Ovary (tissue), 9 donors: Measurements from ENCODE around the gene PCBP3. TPM values are rescaled to one million over a fixed set of nuclear protein-coding genes. Genes with fewer than 3 reads are reported as not detected.
A peak's percentile ranks its signal among the peaks of the same experiment; 100 is the strongest.

Source experiments
- DNase-seq, 5 donors: peaks; one replicate each; pipeline ENCODE4 v3.0.0-alpha.2; 2019 to 2020
- H3K27ac ChIP-seq, 2 donors: fragments of 200-600 bp; one replicate each; pipeline versions ENCODE4 v1.5.1 to v1.8.0; 2019 to 2022
- H3K27me3 ChIP-seq: fragments of 200-600 bp; one replicate; pipeline ENCODE4 v1.8.0; 2022
- H3K36me3 ChIP-seq: fragments of 200-600 bp; sonication (generic); one replicate; pipeline ENCODE4 v1.5.1; 2019
- H3K4me1 ChIP-seq: one replicate; pipeline ENCODE4 v1.8.1; 2013; ENCODE audit warnings: mild to moderate bottlenecking, moderate library complexity; ENCODE audit not compliant: insufficient read depth
- H3K4me3 ChIP-seq: fragments of 200-600 bp; sonication (generic); one replicate; pipeline ENCODE4 v1.5.1; 2017
- H3K9me3 ChIP-seq, 2 donors: fragments of 200-600 bp in 1 of 2; sonication (generic) in 1 of 2; one replicate each; pipeline versions ENCODE4 v1.5.1 to v1.8.1; 2013 to 2019; ENCODE audit warnings: mild to moderate bottlenecking in 1 of 2, moderate library complexity in 1 of 2
- CTCF ChIP-seq, 3 donors: fragments of 450-650 bp in 2 of 3; fragments of 200-600 bp in 1 of 3; IDR thresholded peaks; one replicate each; pipeline versions ENCODE4 v1.5.1 to v1.8.0; 2016 to 2022; ENCODE audit warnings: antibody characterized with exemption in 3 of 3, mild to moderate bottlenecking in 1 of 3
- EP300 ChIP-seq: sonication (generic); formaldehyde crosslinking; IDR thresholded peaks from one replicate; pipeline ENCODE4 v1.6.1; 2017; ENCODE audit warnings: antibody characterized with exemption
- POLR2A ChIP-seq: fragments of 450-650 bp; IDR thresholded peaks from one replicate; pipeline ENCODE4 v1.6.1; 2017; ENCODE audit warnings: antibody characterized with exemption, mild to moderate bottlenecking, moderate library complexity
- WGBS, 3 donors: extraction: QIAGEN DNeasy Blood & Tissue Kit in 1 of 3; methylation state at CpG; one replicate each; pipeline versions ENCODE4 v1.1.5 to v1.1.7; 2013 to 2017; 5-methylcytosine and 5-hydroxymethylcytosine counted together
- intact Hi-C, 4 donors: fragments of 100-400 bp; cut with DNase I; formaldehyde crosslinking; loops; one replicate each; pipeline versions ENCODE4 v1.11.0 to v1.15.1; 2022 to 2023
- polyA plus RNA-seq, 2 donors: library from polyadenylated mRNA; stranded (reverse); fragments of 200-250 nt in 1 of 2; fragments of 350-450 nt in 1 of 2; fragmentation: Illumina TruSeq in 1 of 2; extraction: RNeasy Lipid Tissue Mini Kit (QIAGEN cat#74804) in 1 of 2; gene quantifications; one replicate each; pipeline ENCODE4 v1.2.3, GENCODE V29; 2013 to 2014
- total RNA-seq, 7 donors: library from RNA; depleted of rRNA in 2 of 7; stranded (reverse); fragments of >200 nt in 2 of 7; fragmentation: NEBNext Ultra II Directional in 3 of 7; extraction: Animal tissue kit (Norgen Biotek cat#: 25700) in 3 of 7; gene quantifications; one replicate each; pipeline versions ENCODE4 v1.1.0 to v1.2.4, GENCODE V29; 2016 to 2023
- donor health status: DM: no; HTN: no; CAD: no; lungs with moderate emphysema.
- donor health status: DM: no; HTN: no; CAD: no.
- donor health status: Bipolar disorder and iron deficiency.
- donor health status: DM: yes; HTN: yes; CAD: no.
- donor health status: DM: no; HTN: no; CAD: no.
- donor health status: DM: yes; HTN: yes; CAD: no.

The PCBP3 gene
- total and polyA plus RNA-seq, 9 donors: 2.4 to 10.1 (median 5.4) TPM

- no peaks in the 10 kb centered on the region for H3K36me3 ChIP-seq
- DNase-seq: peak in 1 of 5 donors; percentile 1
- no peak overlapping the region for H3K4me3 ChIP-seq
- H3K4me1 ChIP-seq: no peaks in the 10 kb centered on the region
- 87 to 96% (median 95%) methylated on average over 19 of the region's 19 CpGs for WGBS, 3 donors
- no peaks in the 10 kb centered on the region for H3K9me3 ChIP-seq
- H3K27ac ChIP-seq: no peak overlapping the region
- intact Hi-C loops: no loop called here
- TF ChIP-seq EP300: no peak
- TF ChIP-seq POLR2A: no peak
- no peak for TF ChIP-seq CTCF (IDR thresholded peaks at IDR 0.05)
- no peaks in the 10 kb centered on the region for H3K27me3 ChIP-seq
Measured at GRCh38 chr21:45902292-45902995, 258.9 kb downstream of the PCBP3 start.

- TF ChIP-seq POLR2A: no peak
- TF ChIP-seq CTCF (IDR thresholded peaks at IDR 0.05): no peak
- no peak for TF ChIP-seq EP300
- Histone ChIP-seq H3K9me3 (no peaks in the 10 kb centered on the region), H3K36me3 (no peaks in the 10 kb centered on the region), H3K27ac (no peak overlapping the region), H3K27me3 (no peaks in the 10 kb centered on the region), H3K4me3 (no peak overlapping the region), H3K4me1 (no peaks in the 10 kb centered on the region)
- WGBS, 3 donors: 87 to 96% (median 94%) methylated on average over 12 of the region's 12 CpGs
- intact Hi-C loops: no loop called here
- no peak for DNase-seq
Measured at GRCh38 chr21:45905196-45905595, 261.7 kb downstream of the PCBP3 start.

- Histone ChIP-seq H3K27ac (no peak overlapping the region), H3K9me3 (no peaks in the 10 kb centered on the region), H3K4me1 (no peaks in the 10 kb centered on the region), H3K27me3 (no peaks in the 10 kb centered on the region), H3K4me3 (no peak overlapping the region), H3K36me3 (no peaks in the 10 kb centered on the region)
- 91 to 93% (median 93%) methylated on average over 19 of the region's 19 CpGs for WGBS, 3 donors
- no peak for TF ChIP-seq CTCF (IDR thresholded peaks at IDR 0.05)
- TF ChIP-seq EP300: no peak
- TF ChIP-seq POLR2A: no peak
- peak in 1 of 5 donors; percentile 15 for DNase-seq
- intact Hi-C loops: no loop called here
Measured at GRCh38 chr21:45906196-45906805, 262.8 kb downstream of the PCBP3 start.

GRCh38 chr21:45906859-45907258, 263.3 kb downstream of the PCBP3 start:
- intact Hi-C loops: no loop called here
- H3K9me3 ChIP-seq: no peaks in the 10 kb centered on the region
- TF ChIP-seq EP300 (no peak), CTCF (IDR thresholded peaks at IDR 0.05) (no peak), POLR2A (no peak)
- no peak overlapping the region for H3K4me3 ChIP-seq
- no peaks in the 10 kb centered on the region for H3K27me3 ChIP-seq
- H3K27ac ChIP-seq: no peak overlapping the region
- WGBS, 3 donors: 94 to 95% (median 94%) methylated on average over 13 of the region's 13 CpGs
- peak in 1 of 5 donors; percentile 9 for DNase-seq
- no peaks in the 10 kb centered on the region for H3K36me3 ChIP-seq
- H3K4me1 ChIP-seq: no peaks in the 10 kb centered on the region
